ENCODE measurements around the gene AUTS2. TPM values are rescaled to one million over a fixed set of nuclear protein-coding genes. Genes with fewer than 3 reads are reported as not detected.

The AUTS2 gene
- total RNA-seq, result 0.76 and 1.6 TPM in 2 replicates

GRCh38 chr7:69598081-69598486 lies at the start of gene AUTS2:
Gene AUTS2, plus strand, starts transcription at chr7:69598475. Its CDS starts 1,179 bp downstream, at chr7:69599654.

Small RNA genes within 50 kb of the gene (small RNA-seq; reads per million reads assigned to genes)
- not detected for gene AC073873.1
